Mesodermal cell (in vitro differentiated cells): ENCODE measurements around the gene AGPAT1. TPM values are rescaled to one million over a fixed set of nuclear protein-coding genes. Genes with fewer than 3 reads are reported as not detected.
A peak's percentile ranks its signal among the peaks of the same experiment; 100 is the strongest.

Experiments used
- H3K27ac ChIP-seq: 2 replicates; pipeline ENCODE4 v1.7.0; 2013; ENCODE audit warnings: mild to moderate bottlenecking, low read depth, low read length, moderate library complexity; ENCODE audit not compliant: severe bottlenecking
- H3K36me3 ChIP-seq: 2 replicates; pipeline ENCODE4 v1.7.1; 2013; ENCODE audit warnings: mild to moderate bottlenecking, low read length, moderate library complexity; ENCODE audit not compliant: control insufficient read depth, insufficient read depth
- H3K4me1 ChIP-seq: one replicate; pipeline ENCODE4 v1.7.1; 2013; ENCODE audit warnings: mild to moderate bottlenecking, low read length; ENCODE audit not compliant: insufficient read depth, control insufficient read depth, poor library complexity, severe bottlenecking
- H3K4me3 ChIP-seq: 2 replicates; pipeline ENCODE4 v1.7.0; 2013; ENCODE audit warnings: low read length, control low read depth, mild to moderate bottlenecking; ENCODE audit not compliant: insufficient read depth, poor library complexity, severe bottlenecking; ENCODE audit errors: extremely low read depth
- H3K9me3 ChIP-seq: 2 replicates; pipeline ENCODE4 v1.7.1; 2013; ENCODE audit warnings: mild to moderate bottlenecking, low read length, moderate library complexity; ENCODE audit not compliant: control insufficient read depth
- WGBS, 2 experiments: methylation state at CpG; one replicate each; pipeline ENCODE4 v1.1.5; 2013; ENCODE audit warnings: missing lambda C conversion rate in 2 of 2; ENCODE audit not compliant: insufficient coverage in 2 of 2; 5-methylcytosine and 5-hydroxymethylcytosine counted together
- polyA plus RNA-seq, 2 experiments: library from polyadenylated mRNA; stranded (reverse); fragments of 50-300 nt; gene quantifications; one replicate each; pipeline ENCODE4 v1.2.3, GENCODE V29; 2013

The AGPAT1 gene, protein sequence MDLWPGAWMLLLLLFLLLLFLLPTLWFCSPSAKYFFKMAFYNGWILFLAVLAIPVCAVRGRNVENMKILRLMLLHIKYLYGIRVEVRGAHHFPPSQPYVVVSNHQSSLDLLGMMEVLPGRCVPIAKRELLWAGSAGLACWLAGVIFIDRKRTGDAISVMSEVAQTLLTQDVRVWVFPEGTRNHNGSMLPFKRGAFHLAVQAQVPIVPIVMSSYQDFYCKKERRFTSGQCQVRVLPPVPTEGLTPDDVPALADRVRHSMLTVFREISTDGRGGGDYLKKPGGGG
- 123 TPM for polyA plus RNA-seq (2013, experiment 1 of 2)
- polyA plus RNA-seq (2013, experiment 2 of 2), result 98.6 TPM

DNA sequence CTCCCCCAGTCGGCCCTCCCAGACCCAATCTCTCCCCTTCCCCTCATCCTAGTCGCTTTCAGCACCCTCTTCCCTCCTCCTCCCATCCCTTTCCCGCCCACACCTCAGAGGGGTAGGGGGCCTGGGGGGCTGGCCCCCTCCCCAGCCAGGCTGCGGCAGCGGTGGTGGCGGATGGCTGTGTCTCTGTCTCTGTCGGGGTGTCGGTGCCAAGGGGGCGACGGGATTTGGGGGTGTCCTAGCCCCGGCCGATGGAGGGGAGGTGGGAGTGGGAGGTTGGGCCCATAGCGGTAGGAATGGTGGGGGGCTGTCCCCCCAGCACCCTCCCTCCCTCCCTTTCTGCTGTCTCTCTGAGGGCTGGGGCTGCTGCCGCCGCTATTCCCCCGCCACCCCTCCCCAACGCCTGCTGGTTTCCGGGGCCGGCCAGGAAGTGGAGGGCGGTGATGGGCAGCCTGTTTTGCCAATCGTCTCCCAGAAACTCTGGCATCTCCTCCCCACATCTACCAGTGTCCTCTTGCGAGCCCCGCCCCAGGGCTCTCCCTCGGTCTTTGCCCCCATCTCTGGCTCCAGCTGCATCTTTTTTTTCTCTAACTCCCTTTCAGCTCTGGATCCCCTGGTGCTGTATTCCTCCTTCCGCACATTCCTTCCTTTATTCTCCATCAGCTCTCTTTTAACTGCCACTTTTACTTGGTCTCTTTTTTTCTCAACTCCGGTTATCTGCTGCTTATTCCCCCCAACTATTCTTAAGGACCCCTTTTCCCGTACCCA is at the start of gene AGPAT1:
AGPAT1 (minus strand) TSS at position 374 of the 765 bp plus-strand sequence. CDS start 4,588 bp downstream, outside the sequence.
- WGBS, 2 experiments, result 2 to 5% methylated on average over 9 to 10 of the region's 27 CpGs
- Histone ChIP-seq H3K9me3 (no peaks in the 10 kb centered on the region), H3K36me3 (peaks cover 33% of the 10 kb centered on the region), H3K4me1 (peaks cover 23% of the 10 kb centered on the region), H3K4me3 (peak within 1 kb of the TSS; percentile 99), H3K27ac (peak within 1 kb of the TSS; percentile 98)

DNA sequence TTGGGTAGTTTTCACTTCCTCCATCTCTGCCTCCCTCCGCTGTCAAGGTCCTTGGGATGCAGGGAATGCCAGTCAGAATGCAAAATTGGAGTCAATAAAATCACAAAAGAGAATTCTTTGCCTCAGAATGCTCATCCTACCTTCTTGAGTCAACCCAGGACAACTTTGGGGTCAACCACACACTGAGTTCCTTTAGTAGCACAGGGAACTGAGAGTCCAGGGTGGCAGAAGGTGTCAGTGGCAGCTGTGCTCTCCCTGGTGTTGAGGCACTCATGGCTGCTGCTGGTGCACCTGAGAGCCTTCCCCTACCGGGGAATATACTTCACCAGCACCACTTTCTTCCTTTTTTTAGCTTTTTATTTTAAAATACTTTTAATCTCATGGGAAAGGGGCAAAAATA is 48.8 kb upstream of the AGPAT1 start:
- H3K4me3 ChIP-seq, result no peak overlapping the region
- no peaks in the 10 kb centered on the region for H3K9me3 ChIP-seq
- H3K4me1 ChIP-seq, result no peaks in the 10 kb centered on the region
- no peak overlapping the region for H3K27ac ChIP-seq
- no peaks in the 10 kb centered on the region for H3K36me3 ChIP-seq
- WGBS, 2 experiments, result 100% methylated on average over 1 of the region's 2 CpGs

DNA sequence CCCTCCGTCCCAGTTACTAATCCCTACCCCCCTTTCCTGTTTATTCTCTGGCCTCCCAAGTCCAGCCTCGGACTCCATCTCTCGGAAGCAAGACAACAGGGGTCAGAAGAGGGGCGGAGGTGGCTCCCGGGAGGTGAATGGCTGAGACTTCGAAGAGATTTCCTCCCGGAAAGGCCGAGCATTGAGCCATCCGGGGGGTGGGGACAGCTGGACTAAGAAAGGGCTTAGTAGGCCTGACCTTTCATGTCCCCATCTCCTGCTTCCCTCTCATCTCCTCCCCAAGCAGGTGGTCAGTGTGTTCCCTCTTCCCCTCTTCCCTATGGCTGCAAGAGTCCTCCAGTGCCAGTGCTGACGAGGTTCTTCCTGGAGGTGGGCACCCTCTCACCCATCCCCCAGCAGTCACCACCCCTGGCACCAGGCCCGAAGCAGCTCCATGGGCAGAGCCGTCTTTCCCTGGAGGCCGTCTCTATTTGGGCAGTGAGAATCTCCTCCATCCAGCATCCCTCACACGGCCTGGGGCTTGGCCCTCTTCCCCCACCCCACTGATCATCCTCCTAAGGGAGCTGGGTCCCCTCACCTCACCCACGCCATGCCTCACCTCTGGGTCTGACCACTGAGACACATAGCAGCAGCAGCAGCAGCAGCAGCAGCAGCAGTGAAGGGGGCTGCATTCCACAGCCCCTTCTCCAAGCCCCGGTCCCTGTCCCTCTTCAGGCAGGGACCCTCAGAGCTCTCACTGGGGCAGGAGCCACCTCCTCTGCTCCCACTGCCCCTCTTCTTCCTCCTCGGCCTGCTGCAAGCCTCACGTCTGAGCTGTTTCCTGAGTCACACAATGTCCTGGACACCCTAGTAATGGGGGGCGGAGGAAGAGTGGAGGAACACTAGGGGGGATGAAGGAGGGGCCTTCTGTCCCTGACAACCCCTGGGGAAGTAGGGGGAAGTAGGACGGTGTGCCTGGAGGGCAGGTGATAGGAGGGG is 47.7 kb upstream of the AGPAT1 start, which contains the start of gene NOTCH4:
NOTCH4 (minus strand) TSS at position 810 of the 978 bp plus-strand sequence; CDS start at position 671, 139 bp downstream.
- Histone ChIP-seq H3K27ac (no peak within 1 kb of the TSS), H3K36me3 (no peaks in the 10 kb centered on the region), H3K4me1 (no peaks in the 10 kb centered on the region), H3K4me3 (peak within 1 kb of the TSS; percentile 9), H3K9me3 (no peaks in the 10 kb centered on the region)
- WGBS, 2 experiments, result 60 to 65% methylated on average over 9 to 17 of the region's 20 CpGs

DNA sequence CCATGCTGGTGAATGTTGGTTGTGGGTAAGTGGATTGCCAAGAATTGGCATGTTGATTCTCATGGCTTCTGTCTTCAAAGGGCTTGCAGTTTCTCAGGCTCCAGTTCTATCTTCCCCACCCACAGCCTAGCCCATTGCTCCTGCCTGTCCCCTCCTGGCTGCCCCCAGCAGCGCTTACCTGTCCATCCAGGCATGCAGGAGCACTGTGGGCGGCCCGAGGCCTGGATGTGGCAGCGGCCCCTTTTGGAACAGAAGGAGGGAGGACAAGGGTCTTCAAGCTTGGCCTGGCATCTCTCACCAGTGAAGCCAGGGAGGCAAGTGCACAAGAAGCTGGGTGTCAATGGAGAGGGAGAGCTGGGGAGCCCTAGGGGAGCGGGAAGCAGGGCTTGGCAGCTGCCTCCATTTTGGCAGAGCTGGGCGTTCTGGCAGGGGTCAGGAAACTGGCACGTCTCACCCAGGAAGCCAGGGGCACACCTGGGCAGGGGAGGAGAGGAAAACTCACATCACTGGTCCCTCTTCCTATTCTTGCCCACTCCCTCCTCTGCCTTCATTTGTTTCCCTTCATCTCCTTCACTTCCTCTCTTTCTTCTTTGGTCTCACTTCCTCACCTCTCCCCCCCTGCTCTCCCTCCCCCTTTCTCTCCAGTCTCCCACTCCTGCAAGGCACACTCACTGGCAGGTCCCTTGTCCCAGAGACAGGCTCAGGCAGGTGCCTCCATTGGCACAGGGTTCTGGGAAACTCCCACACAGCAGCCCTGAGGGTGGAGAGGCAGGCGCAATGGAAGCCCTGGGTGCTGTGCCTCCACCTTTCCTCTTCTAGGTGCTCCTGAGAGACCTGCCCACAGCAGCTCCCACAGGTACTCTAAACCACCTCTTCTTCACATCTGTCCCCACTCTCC is 46.7 kb upstream of the AGPAT1 start:
- no peaks in the 10 kb centered on the region for H3K9me3 ChIP-seq
- no peaks in the 10 kb centered on the region for H3K36me3 ChIP-seq
- no peaks in the 10 kb centered on the region for H3K4me1 ChIP-seq
- peak overlapping the region; percentile 9 for H3K4me3 ChIP-seq
- WGBS, 2 experiments, result 95 to 97% methylated on average over 7 of the region's 8 CpGs
- no peak overlapping the region for H3K27ac ChIP-seq

DNA sequence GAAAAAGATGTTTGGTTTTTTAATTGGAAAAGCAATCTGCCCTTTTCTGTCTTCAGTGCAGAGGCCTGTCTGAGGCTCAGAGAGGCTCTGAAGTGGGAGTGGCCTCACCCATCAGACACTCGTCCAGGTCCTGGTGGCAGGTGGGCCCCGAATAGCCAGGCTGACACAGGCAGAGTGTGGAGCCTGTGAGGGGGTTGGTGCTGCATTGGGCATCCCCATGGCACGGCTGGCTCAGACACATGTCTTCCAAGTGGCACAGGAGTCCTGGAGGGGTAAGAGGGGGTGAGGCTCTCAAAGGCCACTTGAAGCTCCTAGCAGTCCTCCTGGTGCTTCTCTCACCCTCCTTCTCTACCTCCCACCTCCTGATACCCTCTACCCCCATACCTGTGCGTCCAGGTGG is 44.1 kb upstream of the AGPAT1 start:
- no peak overlapping the region for H3K4me3 ChIP-seq
- H3K4me1 ChIP-seq, result no peaks in the 10 kb centered on the region
- WGBS, 2 experiments, result 88 to 100% methylated on average over 1 to 3 of the region's 4 CpGs
- no peak overlapping the region for H3K27ac ChIP-seq
- H3K9me3 ChIP-seq, result no peaks in the 10 kb centered on the region
- no peaks in the 10 kb centered on the region for H3K36me3 ChIP-seq

DNA sequence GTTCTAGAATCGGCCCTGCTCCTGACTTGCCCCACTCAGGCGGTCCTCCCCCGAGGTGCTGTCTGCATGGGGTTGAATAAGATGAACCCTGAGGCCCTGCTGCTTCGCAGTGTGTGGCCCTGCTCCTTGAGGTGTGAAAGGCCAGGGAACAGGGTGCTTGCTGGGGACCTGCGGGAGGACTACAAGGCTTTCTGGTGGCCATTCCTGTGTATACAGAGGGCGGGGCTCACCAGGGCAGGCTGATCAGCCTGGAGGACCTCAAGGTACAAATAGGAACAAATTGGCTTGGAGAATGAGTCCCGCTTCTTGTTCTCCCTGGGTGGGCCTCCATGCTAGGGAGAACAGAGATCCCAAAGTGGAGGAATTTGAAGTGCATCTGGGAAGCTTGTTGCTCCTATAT is 42.3 kb upstream of the AGPAT1 start:
- H3K4me3 ChIP-seq, result no peak overlapping the region
- no peaks in the 10 kb centered on the region for H3K4me1 ChIP-seq
- no peaks in the 10 kb centered on the region for H3K36me3 ChIP-seq
- H3K27ac ChIP-seq, result no peak overlapping the region
- H3K9me3 ChIP-seq, result no peaks in the 10 kb centered on the region
- WGBS, 2 experiments, result 91 to 93% methylated on average over 5 to 6 of the region's 7 CpGs

DNA sequence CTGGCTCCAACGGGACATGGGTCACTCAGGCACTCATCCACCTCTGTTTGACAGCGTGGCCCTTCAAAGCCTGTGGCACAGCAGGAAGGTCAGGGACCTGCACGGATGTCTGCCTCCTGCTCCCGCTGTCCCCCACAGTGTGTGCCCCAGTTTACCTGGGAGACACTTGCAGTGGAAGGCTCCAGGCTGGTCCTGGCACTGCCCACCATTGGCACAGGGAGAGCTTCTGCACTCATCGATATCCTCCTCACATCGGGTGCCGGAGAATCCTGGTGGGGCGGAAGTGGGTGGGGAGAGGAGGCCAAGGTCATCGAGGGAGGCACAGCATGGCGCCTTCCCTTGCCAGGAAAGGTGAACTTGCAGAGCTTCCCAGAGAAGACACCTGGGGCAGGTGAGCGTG is 41.1 kb upstream of the AGPAT1 start:
- Histone ChIP-seq H3K4me3 (no peak overlapping the region), H3K9me3 (no peaks in the 10 kb centered on the region), H3K4me1 (no peaks in the 10 kb centered on the region), H3K27ac (no peak overlapping the region), H3K36me3 (no peaks in the 10 kb centered on the region)
- 96% methylated on average over 8 to 10 of the region's 11 CpGs for WGBS, 2 experiments

DNA sequence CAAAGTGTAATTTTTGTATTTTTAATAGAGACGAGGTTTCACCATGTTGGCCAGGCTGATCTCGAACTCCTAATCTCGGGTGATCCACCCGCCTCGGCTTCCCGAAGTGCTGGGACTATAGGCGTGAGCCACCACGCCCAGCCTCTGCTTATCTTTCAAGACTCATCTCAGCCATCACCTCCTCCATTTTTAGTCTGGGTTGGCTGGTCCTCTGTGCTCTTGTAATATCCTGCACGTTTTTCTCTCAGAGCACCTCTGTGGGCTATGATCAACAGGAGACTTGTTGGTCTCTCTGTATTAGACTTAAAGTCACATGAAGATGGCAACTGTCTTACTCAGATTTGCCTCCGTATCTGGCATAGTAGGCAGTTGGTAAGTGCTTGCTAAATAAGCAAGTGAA is 40.4 kb upstream of the AGPAT1 start:
- no peaks in the 10 kb centered on the region for H3K36me3 ChIP-seq
- WGBS, 2 experiments, result 81 to 91% methylated on average over 9 to 10 of the region's 10 CpGs

DNA sequence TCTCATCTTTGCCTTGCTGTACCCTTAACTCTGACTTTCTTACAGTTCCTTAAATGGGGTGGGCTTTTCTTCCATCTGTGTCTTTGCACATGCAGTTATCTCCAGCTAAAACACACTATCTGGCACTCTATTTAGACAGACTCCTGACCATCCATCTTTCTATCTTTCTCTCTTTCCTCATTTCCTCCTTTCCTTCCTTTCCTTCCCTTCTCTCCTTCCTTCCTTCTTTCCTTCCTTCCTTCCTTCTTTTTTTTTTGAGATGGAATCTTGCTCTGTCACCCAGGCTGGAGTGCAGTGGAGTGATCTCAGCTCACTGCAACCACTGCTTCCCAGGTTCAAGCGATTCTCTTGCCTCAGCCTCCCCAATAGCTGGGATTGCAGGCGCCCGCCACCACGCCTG is 39.7 kb upstream of the AGPAT1 start:
- Histone ChIP-seq H3K4me3 (no peak overlapping the region), H3K4me1 (no peaks in the 10 kb centered on the region), H3K27ac (no peak overlapping the region), H3K9me3 (no peaks in the 10 kb centered on the region), H3K36me3 (no peaks in the 10 kb centered on the region)
- WGBS, 2 experiments, result 83 to 100% methylated on average over 1 to 4 of the region's 4 CpGs

More for the DNA sequence above, 40.4 kb upstream of the AGPAT1 start:
- Histone ChIP-seq H3K4me1 (no peaks in the 10 kb centered on the region), H3K27ac (no peak overlapping the region), H3K4me3 (no peak overlapping the region), H3K9me3 (no peaks in the 10 kb centered on the region)
